HG02571 (cell line): ENCODE data around the gene CD8B.
"Not testable (repeated sequence)": the region's sequence is repeated elsewhere in the genome, so short reads cannot be mapped to it uniquely, and the experiment has no call there.

Experiments used
- ATAC-seq: cut with Tn5 transposase; IDR thresholded peaks from one replicate; pipeline ENCODE4 v1.9.1; 2021; ENCODE audit warnings: mild to moderate bottlenecking, moderate library complexity; ENCODE audit not compliant: unreplicated experiment

The CD8B gene

GRCh38 chr2:86861628-86862379 is at the start of gene CD8B:
CD8B (minus strand) TSS chr2:86861886; CDS start chr2:86861865, 21 bp downstream.
- ATAC-seq = not testable (repeated sequence)

- ATAC-seq = not testable (repeated sequence)
Measured at GRCh38 chr2:86905868-86906267, 44.2 kb upstream of the CD8B start.

DNA sequence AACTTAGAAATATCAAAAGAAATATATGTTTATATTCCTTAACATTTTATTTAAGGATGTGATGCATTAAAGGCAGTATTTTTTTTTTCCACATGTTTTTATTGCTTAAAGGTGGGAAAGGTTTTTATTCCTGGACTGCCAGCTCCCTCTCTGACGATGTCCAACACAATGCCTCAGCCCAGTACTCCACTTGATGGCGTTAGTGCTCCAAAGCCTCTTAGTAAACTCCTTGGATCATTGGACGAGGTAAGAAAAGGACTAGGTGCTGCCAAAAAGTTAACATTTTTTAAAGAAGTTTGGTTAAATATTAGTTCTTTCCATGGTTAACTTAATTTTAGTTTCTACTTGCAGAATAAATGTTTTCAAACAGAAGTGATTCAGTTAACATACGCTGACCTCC is 39.0 kb upstream of the CD8B start:
- ATAC-seq = not testable (repeated sequence)

- ATAC-seq = not testable (repeated sequence)
Measured at GRCh38 chr2:86886026-86886425, 24.3 kb upstream of the CD8B start.

- not testable (repeated sequence) for ATAC-seq
Measured at GRCh38 chr2:86882865-86883264, 21.2 kb upstream of the CD8B start.

DNA sequence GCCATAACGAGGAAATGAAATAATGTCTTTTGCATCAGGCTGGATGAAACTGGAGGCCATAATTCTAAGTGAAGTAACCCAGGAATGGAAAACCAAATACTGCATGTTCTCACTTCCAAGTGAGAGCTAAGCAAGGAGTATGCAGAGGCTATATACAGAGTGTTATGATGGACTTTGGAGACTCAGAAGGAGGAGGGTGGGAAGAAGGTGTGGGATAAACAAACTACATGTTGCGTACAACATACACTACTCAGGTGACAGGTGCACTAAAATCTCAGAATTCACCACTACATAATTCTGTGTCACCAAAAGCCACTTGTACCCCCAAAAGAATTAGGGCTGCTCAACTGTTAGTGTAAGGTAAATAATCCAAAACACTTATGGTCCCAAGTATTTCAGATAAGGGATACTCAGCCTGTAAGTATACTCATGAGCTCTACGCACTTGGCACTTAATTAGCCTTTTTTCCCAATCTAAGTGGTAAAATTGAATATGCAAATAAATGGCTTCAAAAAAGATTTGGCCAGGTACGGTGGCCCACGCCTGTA is 20.5 kb upstream of the CD8B start:
- ATAC-seq = not testable (repeated sequence)

DNA sequence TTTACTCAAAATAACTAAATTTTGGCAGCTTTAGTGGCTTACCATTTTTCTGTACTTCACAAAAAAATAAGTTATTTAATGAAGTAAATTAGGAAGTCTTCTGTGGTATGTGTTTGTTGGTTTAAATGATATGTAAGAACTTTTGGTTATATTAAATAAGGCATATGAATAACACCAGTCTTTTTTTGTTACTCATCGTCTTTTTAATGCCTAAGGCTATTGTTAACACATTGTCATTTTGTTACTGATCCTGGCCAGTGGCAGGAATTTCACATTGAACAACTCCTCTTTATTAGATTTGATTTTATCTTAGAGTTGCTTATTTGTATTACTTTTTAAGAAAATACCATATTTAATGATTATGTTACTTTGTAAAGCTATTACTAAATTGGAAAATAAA is 17.3 kb upstream of the CD8B start:
- not testable (repeated sequence) for ATAC-seq

GRCh38 chr2:86870941-86871340 is 9.3 kb upstream of the CD8B start:
- not testable (repeated sequence) for ATAC-seq

- ATAC-seq = not testable (repeated sequence)
Measured at GRCh38 chr2:86868895-86869468, 7.3 kb upstream of the CD8B start.

GRCh38 chr2:86862380-86862703 is 656 bp upstream of the CD8B start:
- not testable (repeated sequence) for ATAC-seq

GRCh38 chr2:86861175-86861574 is 511 bp downstream of the CD8B start:
- ATAC-seq = not testable (repeated sequence)

GRCh38 chr2:86860573-86860972 is 1.1 kb downstream of the CD8B start:
- not testable (repeated sequence) for ATAC-seq

DNA sequence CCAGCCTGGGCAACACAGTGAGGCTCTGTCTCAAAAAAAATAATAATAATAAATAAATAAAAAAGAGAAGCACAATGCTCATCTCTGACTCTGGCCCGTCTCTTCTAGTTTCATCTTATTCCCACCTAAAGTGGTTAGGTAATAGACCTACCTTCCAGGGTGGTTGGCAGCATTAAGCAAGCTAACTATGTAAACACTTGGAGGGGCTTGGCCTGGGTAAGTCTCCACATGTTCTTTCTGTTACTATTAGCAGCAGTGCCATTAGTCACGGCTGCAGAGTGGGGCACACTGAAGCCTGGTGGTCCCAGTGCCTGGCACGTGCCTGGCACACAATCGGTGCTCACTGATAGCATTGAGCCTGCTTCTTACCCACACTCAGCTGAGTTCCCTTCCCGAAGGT is 4.0 kb downstream of the CD8B start:
- ATAC-seq = not testable (repeated sequence)

DNA sequence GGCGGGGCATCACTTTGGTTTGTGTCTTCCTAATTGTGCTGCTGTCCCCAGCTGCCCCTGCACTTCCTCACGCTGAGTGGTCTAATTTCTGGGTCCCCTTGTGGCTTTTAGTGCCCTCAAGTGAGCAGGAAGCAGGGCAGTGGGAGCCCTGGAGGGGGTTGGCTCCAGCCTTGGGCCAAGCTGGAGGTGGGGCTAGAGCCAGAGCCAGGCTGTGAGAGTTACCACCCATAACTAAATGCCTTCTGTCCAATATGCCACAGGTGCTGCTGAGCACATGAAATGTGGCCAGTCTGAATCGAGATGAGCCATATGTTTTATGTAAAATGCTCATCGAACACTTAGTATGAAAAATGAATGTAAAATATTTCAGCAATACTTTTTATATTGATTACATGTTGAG is 5.2 kb downstream of the CD8B start:
- ATAC-seq = not testable (repeated sequence)

DNA sequence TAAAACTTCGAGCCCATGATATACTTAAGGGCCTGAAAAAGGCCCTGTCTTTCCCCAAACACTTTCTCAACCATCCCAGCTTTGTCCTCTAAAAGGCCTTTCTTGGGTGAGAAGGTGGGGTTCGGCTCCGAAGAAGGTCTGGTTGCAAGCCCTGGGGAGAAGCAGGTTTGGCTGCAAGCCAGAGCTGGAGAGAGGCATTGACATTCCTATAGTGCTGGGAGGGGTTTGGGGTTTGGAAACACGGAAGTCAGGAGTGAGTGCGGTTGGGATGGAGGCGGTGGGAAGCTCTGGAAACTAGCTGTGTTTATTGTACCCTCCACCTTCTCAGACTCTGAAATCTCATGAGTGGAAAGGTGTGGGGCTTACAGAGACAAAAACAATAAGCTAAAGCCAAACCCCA is 5.7 kb downstream of the CD8B start:
- ATAC-seq = not testable (repeated sequence)

DNA sequence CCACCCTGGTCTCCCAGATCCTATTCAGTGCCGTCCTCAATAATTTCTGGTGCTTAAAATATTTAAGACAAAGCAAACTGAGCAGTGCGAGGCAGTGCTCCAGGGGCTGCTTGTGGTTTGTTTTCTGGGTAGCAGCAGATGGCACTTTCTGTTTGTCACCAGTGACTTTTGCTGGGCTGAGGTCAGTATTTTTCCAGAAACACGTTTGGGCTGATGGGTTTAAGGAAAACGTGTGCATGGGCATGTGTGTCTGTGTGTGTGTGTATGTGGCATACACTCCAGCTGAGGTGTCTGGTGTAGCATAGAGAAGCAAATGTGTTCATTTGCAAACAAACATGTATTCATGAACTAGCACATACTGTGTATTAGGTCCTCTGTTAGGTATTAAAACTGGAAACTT is 10.1 kb downstream of the CD8B start:
- not testable (repeated sequence) for ATAC-seq

GRCh38 chr2:86842607-86843234 is 19.0 kb downstream of the CD8B start:
- not testable (repeated sequence) for ATAC-seq

DNA sequence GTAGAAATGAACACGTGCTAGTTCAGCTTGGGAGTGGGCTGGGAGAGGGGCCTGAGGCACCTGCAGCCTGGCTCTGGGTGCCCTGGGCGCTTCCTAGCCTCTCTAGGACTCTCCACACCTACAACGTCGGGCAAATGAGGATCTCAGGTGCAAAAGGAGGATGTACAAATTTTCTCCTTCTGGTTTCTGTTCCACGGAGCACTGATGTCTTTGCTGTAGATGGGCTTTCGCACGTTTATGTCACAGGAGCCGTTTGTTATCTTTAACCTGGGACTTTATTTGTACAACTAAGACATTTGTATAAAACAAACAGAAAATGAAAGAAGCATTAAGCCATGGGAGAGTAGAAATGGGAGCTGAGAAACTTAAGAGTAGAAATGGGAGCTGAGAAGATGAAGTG is 20.4 kb downstream of the CD8B start:
- not testable (repeated sequence) for ATAC-seq

DNA sequence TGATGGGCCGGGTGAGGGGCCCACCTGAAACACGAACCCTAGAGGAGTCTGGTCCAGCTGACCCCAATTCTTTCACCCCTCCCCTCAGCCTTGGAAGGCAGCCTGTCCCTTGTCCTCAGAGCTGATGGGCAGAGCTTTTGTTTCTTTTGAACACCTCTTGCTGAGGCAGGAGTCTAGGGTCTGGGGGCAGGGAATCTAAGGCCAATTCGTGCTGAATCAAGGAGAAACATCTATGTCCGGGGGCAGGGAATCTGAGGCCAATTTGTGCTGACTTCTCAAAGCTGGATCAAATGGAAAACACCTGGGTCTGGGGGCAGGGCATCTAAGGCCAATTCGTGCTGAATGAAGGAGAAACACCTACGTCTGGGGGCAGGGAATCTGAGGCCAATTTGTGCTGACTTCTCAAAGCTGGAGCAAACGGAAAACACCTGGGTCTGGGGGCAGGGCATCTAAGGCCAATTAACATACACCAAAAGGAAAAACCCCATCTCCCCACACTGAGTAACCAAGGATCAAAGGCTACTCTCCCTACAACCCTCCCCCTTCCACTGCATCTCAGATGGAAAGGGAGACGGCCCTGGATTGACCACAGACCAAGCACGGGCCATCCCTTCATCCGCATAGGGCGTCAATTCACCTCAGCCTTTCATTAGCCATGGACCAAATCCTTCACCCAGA is 21.7 kb downstream of the CD8B start:
- not testable (repeated sequence) for ATAC-seq

DNA sequence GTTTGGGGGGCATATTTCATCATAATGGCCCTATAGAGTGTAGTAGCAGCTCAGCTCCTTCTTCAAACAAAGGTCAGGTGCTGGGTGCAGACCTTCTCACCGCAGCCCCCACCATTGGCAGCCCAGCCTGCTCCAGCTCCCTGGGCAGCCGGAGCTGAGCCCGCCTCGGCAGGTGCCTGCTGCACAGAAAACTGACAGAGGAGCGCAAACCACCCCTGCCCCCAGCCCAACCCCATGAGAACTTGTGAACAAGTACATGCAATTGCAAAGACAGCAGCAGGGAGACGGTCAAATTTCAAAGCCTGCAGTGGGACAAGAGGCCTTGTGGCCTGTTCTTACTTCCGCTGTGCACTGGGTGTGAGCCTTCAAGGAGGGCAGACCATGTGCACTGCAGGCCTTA is 22.2 kb downstream of the CD8B start:
- ATAC-seq = not testable (repeated sequence)

DNA sequence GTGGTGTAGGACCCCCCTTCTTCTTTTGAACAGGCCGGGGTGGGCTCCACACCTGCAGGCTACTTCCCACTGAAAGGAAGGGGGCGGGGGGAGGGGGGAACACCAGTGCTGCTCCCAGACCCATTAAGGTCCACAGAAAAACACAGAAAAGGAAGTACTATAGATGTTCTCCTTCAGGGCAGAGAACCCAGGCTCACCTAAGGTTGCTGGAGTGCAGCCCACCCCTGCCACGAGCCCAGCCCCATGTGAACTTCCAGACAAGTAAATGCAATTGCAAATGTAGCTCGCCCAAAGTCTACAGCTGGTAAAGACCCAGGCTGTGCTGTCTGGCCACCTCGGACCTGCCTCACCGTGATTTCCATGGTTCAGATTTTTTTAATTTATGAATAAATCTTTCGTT is 24.0 kb downstream of the CD8B start:
- not testable (repeated sequence) for ATAC-seq
